Measurements from ENCODE around the gene UTF1.

Gene UTF1

DNA sequence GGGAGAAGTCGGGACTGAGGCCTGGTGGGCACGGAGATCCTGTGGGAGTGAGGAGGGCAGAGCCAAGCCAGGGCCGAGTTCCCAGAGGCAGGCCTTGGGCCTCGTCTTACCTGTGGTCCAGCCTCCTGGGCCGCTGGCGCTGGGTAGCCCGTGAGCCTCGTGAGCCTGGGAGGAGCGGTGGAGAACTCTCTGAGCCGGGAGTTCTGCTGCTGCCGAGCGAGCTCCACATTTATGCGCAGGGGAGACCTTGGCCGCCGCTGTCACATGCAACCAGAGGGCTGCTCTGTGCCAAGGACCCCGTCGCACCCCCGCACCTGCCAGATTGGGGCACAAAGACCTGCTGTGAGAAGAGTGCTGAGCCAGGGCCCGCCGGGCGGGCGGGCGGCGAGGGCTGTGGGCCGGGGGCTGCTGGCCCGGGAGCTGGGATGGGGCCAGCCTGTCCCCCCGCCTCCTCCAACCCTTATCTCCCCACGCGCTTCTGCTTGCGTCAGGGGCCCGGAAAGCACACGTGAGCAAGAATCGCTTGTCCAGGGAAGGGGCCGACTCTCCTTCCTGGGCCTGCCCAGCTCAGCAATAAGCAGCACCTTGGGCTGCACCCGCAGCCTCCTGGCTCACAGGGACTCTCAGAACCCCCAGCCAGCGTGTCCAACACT, 17.8 kb downstream of the UTF1 start:
- no peak for DNase-seq (ENCODE audit: low read depth in 3 of 3)

DNA sequence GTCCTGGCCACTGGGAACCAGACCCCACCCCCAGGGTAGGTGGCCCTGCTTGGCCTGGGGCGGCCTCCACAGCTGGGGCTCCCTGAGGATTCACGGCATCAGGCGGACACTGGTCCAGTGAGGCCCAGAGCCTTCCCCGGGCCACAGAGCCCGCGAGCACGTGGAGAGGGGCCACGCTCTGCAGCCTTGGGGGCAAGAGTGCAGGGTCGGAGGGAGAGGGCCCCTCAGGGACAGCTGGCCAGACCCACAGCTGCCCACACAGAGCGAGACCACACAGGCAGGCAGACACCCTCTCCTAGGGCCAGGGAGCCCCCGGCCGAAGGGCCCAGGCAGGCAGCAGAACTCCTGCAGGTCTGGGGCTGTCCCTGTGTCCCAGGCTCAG, 18.3 kb downstream of the UTF1 start:
- DNase-seq (ENCODE audit: low read depth in 3 of 3): no peak

GRCh38 chr10:133249094-133249780, 19.2 kb downstream of the UTF1 start:
- no peak for DNase-seq (ENCODE audit: low read depth in 3 of 3)

DNA sequence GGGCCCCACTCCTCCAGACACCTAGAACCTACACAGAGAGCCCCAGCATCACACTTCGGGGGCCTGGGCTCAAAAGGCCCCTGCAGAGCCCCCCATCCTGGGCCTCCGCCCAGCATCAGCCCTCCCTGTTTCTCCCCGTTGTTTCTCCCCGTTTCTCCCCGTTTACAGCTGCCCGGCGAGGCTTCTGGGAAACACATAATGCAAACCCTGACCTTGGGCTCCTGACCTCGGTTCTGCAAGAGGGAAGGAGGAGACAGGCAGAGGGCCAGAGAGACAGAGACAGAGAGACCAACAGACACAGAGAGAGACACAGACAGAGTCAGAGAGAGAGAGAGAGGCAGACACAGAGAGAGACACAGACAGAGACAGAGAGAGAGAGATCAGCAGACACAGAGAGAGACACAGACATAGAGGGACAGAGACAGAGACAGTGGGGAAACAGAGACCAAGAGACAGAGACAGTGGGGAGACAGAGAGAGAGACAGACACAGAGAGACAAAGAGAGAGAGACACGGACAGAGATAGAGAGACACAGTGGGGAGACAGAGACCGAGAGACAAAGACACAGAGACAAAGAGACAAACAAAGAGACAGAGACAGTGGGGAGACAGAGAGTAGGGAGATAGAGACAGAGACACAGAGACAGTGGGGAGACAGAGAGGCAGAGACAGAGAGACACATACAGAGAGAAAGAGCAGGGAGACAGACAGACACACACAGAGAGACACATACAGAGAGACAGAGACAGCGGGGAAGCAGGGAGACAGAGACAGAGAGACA, 20.1 kb downstream of the UTF1 start:
- no peak for DNase-seq (ENCODE audit: low read depth in 3 of 3)

DNA sequence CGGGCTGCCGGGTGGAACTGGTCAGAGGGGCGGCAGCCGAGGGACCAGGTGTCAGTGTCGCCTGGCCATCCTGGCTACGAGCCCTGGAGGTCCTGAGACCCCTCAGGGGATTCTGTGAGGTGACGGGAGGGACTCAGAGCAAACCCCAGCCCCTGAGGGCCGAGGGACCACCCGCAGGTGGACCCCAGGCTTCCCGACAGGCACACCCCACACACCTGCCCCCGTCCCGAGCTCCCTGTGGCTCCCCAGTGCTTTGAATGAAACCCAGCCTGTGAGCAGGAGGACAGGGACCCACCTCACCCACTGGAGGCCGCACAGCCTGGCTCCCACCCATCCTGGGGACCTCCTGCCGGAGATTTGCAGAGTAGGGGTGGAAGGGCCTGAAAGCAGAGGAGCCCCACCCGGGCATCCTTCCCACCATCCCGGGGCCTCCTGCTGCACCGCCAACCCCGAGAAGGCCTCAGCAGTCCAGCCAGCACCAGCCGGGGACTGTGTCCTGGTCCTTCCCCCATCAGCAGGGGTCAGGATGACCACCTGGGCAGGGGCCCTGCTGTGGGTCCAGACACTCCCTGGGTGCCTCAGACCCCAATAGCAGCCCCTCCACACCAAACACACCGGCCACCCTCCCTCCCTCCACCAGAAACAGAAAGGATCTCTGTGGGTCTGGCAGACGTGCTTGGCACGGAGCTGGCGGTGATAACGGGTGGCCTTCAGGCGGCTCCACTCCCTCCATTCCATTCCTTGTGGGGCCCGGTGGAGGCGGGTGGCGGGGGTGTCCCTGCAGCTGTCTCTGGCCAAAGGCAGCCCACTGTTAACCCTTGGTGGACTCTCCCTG, 21.6 kb downstream of the UTF1 start:
- DNase-seq (ENCODE audit: low read depth in 3 of 3): no peak

DNA sequence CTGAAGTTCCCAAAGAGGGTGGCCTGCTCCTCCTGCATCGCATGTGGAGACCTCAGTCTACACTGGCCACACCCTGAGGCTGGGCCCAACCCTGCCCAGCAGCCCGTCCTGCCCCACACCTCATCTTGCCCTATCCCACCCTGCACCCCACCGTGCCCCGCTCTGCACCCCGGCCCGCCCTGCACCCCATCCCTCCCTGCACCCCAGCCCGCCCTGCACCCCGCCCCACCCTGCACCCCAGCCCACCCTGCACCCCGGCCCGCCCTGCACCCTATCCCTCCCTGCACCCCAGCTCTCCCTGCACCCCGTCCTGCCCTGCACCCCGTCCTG, 22.2 kb downstream of the UTF1 start:
- DNase-seq (ENCODE audit: low read depth in 3 of 3): no peak

GRCh38 chr10:133253361-133253955, 23.4 kb downstream of the UTF1 start:
- no peak for DNase-seq (ENCODE audit: low read depth in 3 of 3)

GRCh38 chr10:133254421-133255120, 24.6 kb downstream of the UTF1 start:
- DNase-seq (ENCODE audit: low read depth in 3 of 3): no peak

- no peak for DNase-seq (ENCODE audit: low read depth in 3 of 3)
Observed at GRCh38 chr10:133255323-133255722, 25.3 kb downstream of the UTF1 start.

DNA sequence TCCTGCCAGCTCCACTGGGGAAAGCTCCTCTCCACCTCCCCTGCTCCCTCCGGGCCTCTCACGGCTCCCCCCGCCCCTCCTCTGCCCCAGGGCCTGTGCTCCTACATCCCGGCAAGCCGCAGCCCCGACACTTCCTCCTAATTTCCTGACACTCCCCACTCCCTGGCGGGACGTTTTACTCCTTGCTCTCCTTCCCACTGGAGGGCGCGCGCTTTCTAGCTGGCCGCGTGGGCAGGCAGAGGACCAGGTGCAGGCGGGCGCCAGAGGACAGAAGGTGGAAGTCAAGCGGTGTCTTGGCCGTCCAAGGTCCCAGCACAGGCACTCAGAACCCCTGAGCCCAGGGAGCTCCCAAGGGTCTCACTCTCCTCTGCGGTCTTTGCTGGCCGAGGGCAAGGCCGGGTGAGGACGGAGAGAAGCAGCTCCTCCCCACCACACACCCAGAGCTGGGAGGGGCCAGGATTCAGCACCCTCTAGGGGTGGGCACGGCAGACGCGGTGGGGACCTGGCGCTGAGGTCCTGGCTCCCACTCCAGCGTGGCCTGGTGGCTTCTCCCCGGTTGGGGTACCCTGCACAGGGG, 27.6 kb downstream of the UTF1 start:
- no peak for DNase-seq (ENCODE audit: low read depth in 3 of 3)

- DNase-seq (ENCODE audit: low read depth in 3 of 3): peak in 2 of 3 donors; percentile 34 to 49
Observed at GRCh38 chr10:133258066-133258817, 28.2 kb downstream of the UTF1 start.

GRCh38 chr10:133258818-133259601, 29.0 kb downstream of the UTF1 start:
- DNase-seq (ENCODE audit: low read depth in 3 of 3): peak; percentile 86 to 95 (median 87)

DNA sequence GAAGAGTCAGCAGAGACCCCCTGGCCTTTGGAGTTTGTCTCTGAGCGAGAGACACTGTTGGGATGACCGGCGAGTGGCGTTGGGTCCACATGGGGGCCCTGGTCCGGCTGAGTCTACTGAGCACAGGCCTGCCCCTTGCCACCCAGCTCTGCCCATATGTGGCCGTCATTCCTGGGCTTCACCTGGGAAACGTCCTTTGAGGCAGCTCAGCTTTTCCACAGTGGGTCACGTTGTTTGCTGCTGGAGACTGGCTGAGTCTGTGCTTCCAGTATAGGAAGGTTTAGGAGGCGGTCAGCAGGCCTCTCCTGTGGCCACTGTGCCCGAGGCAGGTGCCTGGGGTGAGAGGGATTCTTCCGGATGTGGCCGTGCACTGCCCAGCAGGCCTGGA, 29.6 kb downstream of the UTF1 start:
- no peak for DNase-seq (ENCODE audit: low read depth in 3 of 3)

DNA sequence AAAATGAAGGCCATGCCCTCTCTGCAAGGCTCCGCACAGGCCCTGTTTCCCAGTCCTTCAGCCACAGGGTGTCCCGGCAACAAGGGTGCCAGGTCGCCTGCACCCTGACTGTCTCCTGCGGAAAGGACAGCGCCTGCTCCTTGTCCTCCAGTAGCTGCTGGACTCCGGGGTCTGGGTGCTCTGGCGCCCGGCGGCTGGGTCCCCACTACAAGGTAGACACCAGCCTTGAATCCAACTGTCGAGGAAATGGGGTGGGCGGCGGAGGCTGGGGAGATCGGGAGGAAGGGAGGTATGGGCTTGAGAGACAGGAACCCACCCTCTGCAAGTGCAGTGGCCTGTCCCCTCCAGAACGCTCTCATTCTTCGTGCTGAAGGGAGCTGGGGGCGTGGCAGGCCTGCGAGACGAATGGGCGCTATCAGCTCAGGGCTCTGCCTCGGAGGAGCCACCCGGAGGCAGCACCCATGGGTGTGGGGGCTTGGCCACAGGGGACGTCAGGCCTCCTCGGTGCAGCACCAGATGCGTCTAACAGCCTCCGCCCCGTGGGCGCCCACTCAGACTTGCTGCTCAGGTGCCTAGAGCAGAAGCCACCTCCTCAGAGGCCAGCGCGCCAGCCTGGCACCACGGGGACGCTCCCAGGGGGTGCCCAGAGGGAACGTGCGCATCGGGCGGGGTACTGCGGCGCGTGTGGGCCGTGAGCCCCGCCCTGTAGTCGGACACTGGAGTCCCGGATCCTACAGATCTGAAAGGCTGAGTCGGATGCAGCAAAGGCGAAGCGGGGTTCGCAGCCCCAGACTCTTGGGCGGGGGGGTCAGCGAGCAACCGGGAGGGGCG, 31.1 kb downstream of the UTF1 start:
- peak in 2 of 3 donors; percentile 62 to 66 for DNase-seq (ENCODE audit: low read depth in 3 of 3)

DNA sequence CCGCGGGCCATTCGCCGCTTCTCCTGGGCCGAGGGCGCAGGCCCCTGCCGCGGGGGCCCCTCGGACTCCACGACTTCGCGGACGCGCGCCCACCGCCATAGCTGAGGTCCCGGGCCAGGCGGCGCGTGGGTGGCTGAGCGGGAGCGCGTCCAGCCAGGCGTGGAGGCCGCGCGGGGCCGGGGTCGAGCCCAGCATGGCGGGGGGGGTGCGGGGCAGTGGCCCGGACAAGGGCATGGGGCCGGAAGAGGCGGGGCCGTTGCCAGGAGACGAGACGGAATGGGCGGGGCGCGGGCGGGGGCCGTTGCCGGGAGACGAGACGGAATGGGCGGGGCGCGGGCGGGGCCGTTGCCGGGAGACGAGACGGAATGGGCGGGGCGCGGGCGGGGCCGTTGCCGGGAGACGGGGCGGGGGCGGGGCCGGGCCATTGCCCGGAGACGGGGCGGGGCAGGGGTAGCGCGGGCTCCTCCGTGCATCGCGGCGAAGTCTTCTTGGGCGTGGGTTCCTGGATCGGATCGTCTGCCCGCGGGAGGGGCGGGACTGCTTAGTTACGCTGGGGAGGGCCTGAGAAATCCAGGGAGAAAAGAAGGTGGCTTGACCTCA, 31.8 kb downstream of the UTF1 start:
- peak; percentile 72 to 84 (median 78) for DNase-seq (ENCODE audit: low read depth in 3 of 3)

DNA sequence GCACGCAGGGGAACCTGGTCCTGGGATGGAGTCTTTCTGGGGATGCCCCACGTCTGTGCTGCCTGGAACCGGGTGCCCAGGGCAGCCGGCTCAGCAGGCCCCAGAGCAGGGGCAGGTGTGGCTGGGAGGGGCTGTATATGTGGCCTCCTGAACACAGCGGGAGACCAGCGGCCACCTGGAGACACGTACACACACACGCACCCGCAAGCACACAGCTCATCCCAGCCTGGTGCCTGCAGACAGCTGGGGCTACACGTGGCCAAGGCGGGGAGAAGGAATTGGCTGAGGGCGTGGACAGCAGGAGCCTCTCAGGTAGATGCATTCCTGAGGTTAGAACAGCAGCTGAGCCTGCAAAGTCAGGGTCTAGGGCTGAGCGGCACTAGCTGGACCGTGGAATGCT, 32.7 kb downstream of the UTF1 start:
- DNase-seq (ENCODE audit: low read depth in 3 of 3): no peak

DNA sequence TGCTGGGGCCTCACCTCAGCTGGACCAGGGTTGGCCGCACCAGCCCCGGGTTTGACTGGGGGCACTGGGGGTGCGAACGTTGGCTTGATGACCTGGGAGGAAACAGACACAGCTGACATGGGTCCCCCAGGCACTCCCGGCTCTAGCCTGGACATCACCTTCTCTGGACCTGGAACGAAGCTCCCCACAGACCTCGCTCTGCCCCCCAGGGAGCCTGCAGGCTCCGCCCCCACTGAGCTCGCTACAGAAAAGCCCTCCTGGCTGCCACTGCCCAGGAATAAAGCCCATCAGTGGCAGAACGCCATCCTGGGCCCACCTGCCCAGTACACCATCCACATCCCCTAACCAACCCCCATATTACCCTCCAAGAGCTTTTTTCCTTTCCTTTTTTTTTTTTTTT, 33.7 kb downstream of the UTF1 start:
- no peak for DNase-seq (ENCODE audit: low read depth in 3 of 3)

GRCh38 chr10:133264461-133264860, 34.4 kb downstream of the UTF1 start:
- no peak for DNase-seq (ENCODE audit: low read depth in 3 of 3)
